Ovary (tissue), 9 donors: ENCODE results near the gene MSL1. TPM values are rescaled to one million over a fixed set of nuclear protein-coding genes. Genes with fewer than 3 reads are reported as not detected.

Source experiments
- DNase-seq, 5 donors: peaks; one replicate each; pipeline ENCODE4 v3.0.0-alpha.2; 2019 to 2020
- H3K27ac ChIP-seq, 2 donors: fragments of 200-600 bp; one replicate each; pipeline versions ENCODE4 v1.5.1 to v1.8.0; 2019 to 2022
- H3K27me3 ChIP-seq: fragments of 200-600 bp; one replicate; pipeline ENCODE4 v1.8.0; 2022
- H3K36me3 ChIP-seq: fragments of 200-600 bp; sonication (generic); one replicate; pipeline ENCODE4 v1.5.1; 2019
- H3K4me1 ChIP-seq: one replicate; pipeline ENCODE4 v1.8.1; 2013; ENCODE audit warnings: mild to moderate bottlenecking, moderate library complexity; ENCODE audit not compliant: insufficient read depth
- H3K4me3 ChIP-seq: fragments of 200-600 bp; sonication (generic); one replicate; pipeline ENCODE4 v1.5.1; 2017
- H3K9me3 ChIP-seq, 2 donors: fragments of 200-600 bp in 1 of 2; sonication (generic) in 1 of 2; one replicate each; pipeline versions ENCODE4 v1.5.1 to v1.8.1; 2013 to 2019; ENCODE audit warnings: mild to moderate bottlenecking in 1 of 2, moderate library complexity in 1 of 2
- CTCF ChIP-seq, 3 donors: fragments of 450-650 bp in 2 of 3; fragments of 200-600 bp in 1 of 3; IDR thresholded peaks; one replicate each; pipeline versions ENCODE4 v1.5.1 to v1.8.0; 2016 to 2022; ENCODE audit warnings: antibody characterized with exemption in 3 of 3, mild to moderate bottlenecking in 1 of 3
- EP300 ChIP-seq: sonication (generic); formaldehyde crosslinking; IDR thresholded peaks from one replicate; pipeline ENCODE4 v1.6.1; 2017; ENCODE audit warnings: antibody characterized with exemption
- POLR2A ChIP-seq: fragments of 450-650 bp; IDR thresholded peaks from one replicate; pipeline ENCODE4 v1.6.1; 2017; ENCODE audit warnings: antibody characterized with exemption, mild to moderate bottlenecking, moderate library complexity
- WGBS, 3 donors: extraction: QIAGEN DNeasy Blood & Tissue Kit in 1 of 3; methylation state at CpG; one replicate each; pipeline versions ENCODE4 v1.1.5 to v1.1.7; 2013 to 2017; 5-methylcytosine and 5-hydroxymethylcytosine counted together
- intact Hi-C, 4 donors: fragments of 100-400 bp; cut with DNase I; formaldehyde crosslinking; loops; one replicate each; pipeline versions ENCODE4 v1.11.0 to v1.15.1; 2022 to 2023
- polyA plus RNA-seq, 2 donors: library from polyadenylated mRNA; stranded (reverse); fragments of 200-250 nt in 1 of 2; fragments of 350-450 nt in 1 of 2; fragmentation: Illumina TruSeq in 1 of 2; extraction: RNeasy Lipid Tissue Mini Kit (QIAGEN cat#74804) in 1 of 2; gene quantifications; one replicate each; pipeline ENCODE4 v1.2.3, GENCODE V29; 2013 to 2014
- total RNA-seq, 7 donors: library from RNA; depleted of rRNA in 2 of 7; stranded (reverse); fragments of >200 nt in 2 of 7; fragmentation: NEBNext Ultra II Directional in 3 of 7; extraction: Animal tissue kit (Norgen Biotek cat#: 25700) in 3 of 7; gene quantifications; one replicate each; pipeline versions ENCODE4 v1.1.0 to v1.2.4, GENCODE V29; 2016 to 2023
- donor health status: DM: no; HTN: no; CAD: no; lungs with moderate emphysema.
- donor health status: DM: no; HTN: no; CAD: no.
- donor health status: Bipolar disorder and iron deficiency.
- donor health status: DM: yes; HTN: yes; CAD: no.
- donor health status: DM: no; HTN: no; CAD: no.
- donor health status: DM: yes; HTN: yes; CAD: no.

MSL1 gene
- total and polyA plus RNA-seq, 9 donors, result 59.6 to 122 (median 83.3) TPM

GRCh38 chr17:40157973-40158372 lies 36.2 kb downstream of the MSL1 start:
- H3K36me3 ChIP-seq, result no peaks in the 10 kb centered on the region
- H3K27me3 ChIP-seq, result no peaks in the 10 kb centered on the region
- DNase-seq, result no peak
- intact Hi-C loops, result no loop called here
- H3K9me3 ChIP-seq, result no peaks in the 10 kb centered on the region
- no peak for TF ChIP-seq POLR2A
- TF ChIP-seq CTCF (IDR thresholded peaks at IDR 0.05), result no peak
- no peak for TF ChIP-seq EP300
- no peak overlapping the region for H3K4me3 ChIP-seq
- no peaks in the 10 kb centered on the region for H3K4me1 ChIP-seq
- WGBS, 3 donors, result 86 to 93% (median 91%) methylated on average over 2 of the region's 2 CpGs
- H3K27ac ChIP-seq, result no peak overlapping the region

GRCh38 chr17:40158438-40159013 lies 36.8 kb downstream of the MSL1 start:
- Histone ChIP-seq H3K4me1 (no peaks in the 10 kb centered on the region), H3K9me3 (no peaks in the 10 kb centered on the region), H3K4me3 (no peak overlapping the region), H3K27me3 (no peaks in the 10 kb centered on the region), H3K36me3 (no peaks in the 10 kb centered on the region), H3K27ac (no peak overlapping the region)
- DNase-seq, result no peak
- intact Hi-C loops, result no loop called here
- TF ChIP-seq CTCF (IDR thresholded peaks at IDR 0.05), result no peak
- TF ChIP-seq EP300, result no peak
- TF ChIP-seq POLR2A, result no peak
- WGBS, 3 donors, result 80 to 91% (median 87%) methylated on average over 3 of the region's 3 CpGs

GRCh38 chr17:40159456-40159855 lies 37.7 kb downstream of the MSL1 start:
- DNase-seq, result no peak
- WGBS, 3 donors, result 80 to 90% (median 87%) methylated on average over 6 of the region's 6 CpGs
- intact Hi-C loops, result no loop called here
- no peak overlapping the region for H3K4me3 ChIP-seq
- TF ChIP-seq EP300, result no peak
- TF ChIP-seq CTCF (IDR thresholded peaks at IDR 0.05), result no peak
- no peak for TF ChIP-seq POLR2A
- no peaks in the 10 kb centered on the region for H3K36me3 ChIP-seq
- no peak overlapping the region for H3K27ac ChIP-seq
- no peaks in the 10 kb centered on the region for H3K27me3 ChIP-seq
- H3K4me1 ChIP-seq, result no peaks in the 10 kb centered on the region
- no peaks in the 10 kb centered on the region for H3K9me3 ChIP-seq

GRCh38 chr17:40167685-40168261 lies 46.0 kb downstream of the MSL1 start:
- TF ChIP-seq EP300 (no peak), POLR2A (no peak), CTCF (IDR thresholded peaks at IDR 0.05) (no peak)
- H3K4me3 ChIP-seq, result no peak overlapping the region
- no peaks in the 10 kb centered on the region for H3K36me3 ChIP-seq
- H3K27ac ChIP-seq, result no peak overlapping the region
- no peaks in the 10 kb centered on the region for H3K9me3 ChIP-seq
- no peaks in the 10 kb centered on the region for H3K27me3 ChIP-seq
- no peak for DNase-seq
- H3K4me1 ChIP-seq, result no peaks in the 10 kb centered on the region
- WGBS, 3 donors, result 76 to 79% (median 79%) methylated on average over 3 of the region's 3 CpGs
- intact Hi-C loops, result loop anchor here in 3 of 4 donors (5.0 to 10.0 kb wide), 4 partner anchors 53 to 153 kb away; partner anchors contain the start of gene CSF3 (in 2 of the 3)
